ENCODE data around the gene HMCN2.

DNA sequence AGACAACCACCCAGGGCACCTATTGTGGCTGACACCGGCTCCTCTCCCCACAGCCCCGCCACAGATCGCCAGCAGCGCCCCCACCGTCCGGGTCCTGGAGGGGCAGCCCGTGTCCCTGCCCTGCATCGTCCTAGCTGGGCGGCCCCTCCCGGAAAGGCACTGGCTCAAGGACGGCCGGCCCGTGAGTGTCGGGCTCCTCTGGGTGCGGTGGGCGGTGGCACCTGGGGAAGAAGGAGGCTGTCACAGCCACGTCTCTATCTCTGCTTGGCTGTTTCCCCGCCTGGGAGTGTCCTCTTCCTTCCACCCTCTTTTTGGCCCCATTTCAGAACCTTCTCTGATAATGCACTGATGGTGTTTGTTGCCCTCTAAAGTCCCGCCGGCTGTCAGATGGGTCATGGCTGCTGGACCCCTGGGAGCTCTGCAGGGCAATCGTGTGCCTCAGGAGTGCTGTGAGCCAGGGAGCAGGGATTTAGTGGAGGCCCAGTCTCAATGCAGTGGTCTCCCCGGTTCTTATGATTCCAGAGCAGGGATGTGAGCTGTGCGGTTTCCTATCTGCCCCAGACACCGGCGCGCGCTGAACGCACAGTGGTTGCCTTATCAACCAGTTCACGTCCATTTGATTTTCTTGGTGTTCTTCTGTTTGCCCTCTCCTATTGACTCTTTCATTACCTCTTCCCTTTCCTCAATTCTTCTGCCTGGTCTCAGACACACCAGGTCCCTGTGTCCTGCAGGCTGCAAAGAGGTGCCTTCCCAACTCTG is 55.3 kb downstream of the HMCN2 start:
- TF ChIP-seq, protein P1, sequence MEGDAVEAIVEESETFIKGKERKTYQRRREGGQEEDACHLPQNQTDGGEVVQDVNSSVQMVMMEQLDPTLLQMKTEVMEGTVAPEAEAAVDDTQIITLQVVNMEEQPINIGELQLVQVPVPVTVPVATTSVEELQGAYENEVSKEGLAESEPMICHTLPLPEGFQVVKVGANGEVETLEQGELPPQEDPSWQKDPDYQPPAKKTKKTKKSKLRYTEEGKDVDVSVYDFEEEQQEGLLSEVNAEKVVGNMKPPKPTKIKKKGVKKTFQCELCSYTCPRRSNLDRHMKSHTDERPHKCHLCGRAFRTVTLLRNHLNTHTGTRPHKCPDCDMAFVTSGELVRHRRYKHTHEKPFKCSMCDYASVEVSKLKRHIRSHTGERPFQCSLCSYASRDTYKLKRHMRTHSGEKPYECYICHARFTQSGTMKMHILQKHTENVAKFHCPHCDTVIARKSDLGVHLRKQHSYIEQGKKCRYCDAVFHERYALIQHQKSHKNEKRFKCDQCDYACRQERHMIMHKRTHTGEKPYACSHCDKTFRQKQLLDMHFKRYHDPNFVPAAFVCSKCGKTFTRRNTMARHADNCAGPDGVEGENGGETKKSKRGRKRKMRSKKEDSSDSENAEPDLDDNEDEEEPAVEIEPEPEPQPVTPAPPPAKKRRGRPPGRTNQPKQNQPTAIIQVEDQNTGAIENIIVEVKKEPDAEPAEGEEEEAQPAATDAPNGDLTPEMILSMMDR (IDR thresholded peaks at IDR 0.05): peak; percentile 55
- TF ChIP-seq ZFX (IDR thresholded peaks at IDR 0.05; ENCODE audit: borderline replicate concordance): no peak

All from 22Rv1 (cell line).